Stimulated activated CD4-positive, alpha-beta T cell treated with anti-CD3 and anti-CD28 coated beads, Interleukin-1b, Interleukin-23, amount 100 ng/mL, for 24 hours (primary cell): Measurements from ENCODE around the gene B9D2.
A peak's percentile ranks its signal among the peaks of the same experiment; 100 is the strongest.
"Not testable (repeated sequence)": the region's sequence is repeated elsewhere in the genome, so short reads cannot be mapped to it uniquely, and the experiment has no call there.

Experiments
- DNase-seq, 4 experiments: peaks; one replicate each; pipeline ENCODE4 v3.0.0-alpha.2; 2020; ENCODE audit warnings: low read depth in 4 of 4, low spot score in 1 of 4

B9D2 gene, protein sequence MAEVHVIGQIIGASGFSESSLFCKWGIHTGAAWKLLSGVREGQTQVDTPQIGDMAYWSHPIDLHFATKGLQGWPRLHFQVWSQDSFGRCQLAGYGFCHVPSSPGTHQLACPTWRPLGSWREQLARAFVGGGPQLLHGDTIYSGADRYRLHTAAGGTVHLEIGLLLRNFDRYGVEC

GRCh38 chr19:41363753-41364523 is at the start of gene B9D2:
Gene B9D2 (minus strand): TSS chr19:41364149. CDS start chr19:41363519, 630 bp downstream.
- DNase-seq, result peak; percentile 91 to 97 (median 94)

GRCh38 chr19:41412953-41413352 is 49.0 kb upstream of the B9D2 start:
- no peak for DNase-seq

DNA sequence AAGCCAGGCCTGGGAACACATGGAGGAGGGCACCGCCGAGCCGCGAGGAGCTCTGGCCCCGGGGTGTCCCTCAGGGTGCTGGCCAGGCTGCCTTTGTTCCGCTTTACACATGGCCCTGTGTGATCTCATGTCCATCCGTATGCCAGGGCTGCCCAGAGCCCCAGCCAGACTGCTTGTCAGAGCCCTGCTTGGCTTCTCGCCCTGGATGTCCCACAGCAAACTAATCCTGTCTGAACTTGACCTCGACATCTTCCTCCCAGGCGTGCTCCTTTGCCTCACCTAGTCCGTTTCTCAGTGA is 48.0 kb upstream of the B9D2 start:
- no peak for DNase-seq

GRCh38 chr19:41411100-41411967 is 47.4 kb upstream of the B9D2 start:
- no peak for DNase-seq

- no peak for DNase-seq
These were observed 46.5 kb upstream of the B9D2 start for GRCh38 chr19:41410336-41411054.

DNA sequence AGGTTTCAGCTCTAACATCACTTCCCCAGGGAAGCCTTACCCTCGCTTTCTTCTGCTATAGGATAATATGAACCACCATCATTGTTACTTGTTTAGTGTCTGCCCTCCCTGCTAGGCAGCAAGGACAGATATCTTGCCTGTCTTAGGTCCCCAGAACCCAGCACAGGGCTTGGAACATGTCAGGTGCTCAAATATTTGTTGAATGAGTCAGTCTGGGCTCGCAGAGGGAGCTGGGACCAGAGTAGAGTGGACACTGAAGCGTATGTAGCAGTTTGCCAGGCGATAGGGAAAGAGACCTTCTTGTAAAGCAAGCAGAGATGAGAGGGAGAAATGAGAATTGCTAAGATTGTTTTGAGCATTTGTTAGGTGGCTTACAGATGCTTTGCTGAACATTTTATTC is 45.3 kb upstream of the B9D2 start:
- DNase-seq, result no peak

DNA sequence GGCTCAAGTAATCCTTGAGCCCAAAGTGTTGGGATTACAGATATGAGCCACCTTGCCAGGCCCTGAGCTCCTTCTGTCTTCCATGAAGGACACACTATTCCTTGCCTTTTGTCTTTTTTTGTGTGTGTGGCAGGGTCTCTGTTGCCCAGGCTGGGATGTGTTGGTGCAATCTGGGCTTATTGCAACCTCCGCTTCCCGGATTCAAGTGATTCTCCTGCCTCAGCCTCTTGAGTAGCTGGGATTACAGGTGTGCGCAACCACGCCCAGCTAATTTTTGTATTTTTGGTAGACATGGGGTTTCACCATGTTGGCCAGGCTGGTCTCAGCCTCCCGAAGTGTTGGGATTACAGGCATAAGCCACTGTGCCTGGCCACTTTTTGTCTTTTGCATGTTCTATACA is 44.9 kb upstream of the B9D2 start:
- not testable (repeated sequence) for DNase-seq

DNA sequence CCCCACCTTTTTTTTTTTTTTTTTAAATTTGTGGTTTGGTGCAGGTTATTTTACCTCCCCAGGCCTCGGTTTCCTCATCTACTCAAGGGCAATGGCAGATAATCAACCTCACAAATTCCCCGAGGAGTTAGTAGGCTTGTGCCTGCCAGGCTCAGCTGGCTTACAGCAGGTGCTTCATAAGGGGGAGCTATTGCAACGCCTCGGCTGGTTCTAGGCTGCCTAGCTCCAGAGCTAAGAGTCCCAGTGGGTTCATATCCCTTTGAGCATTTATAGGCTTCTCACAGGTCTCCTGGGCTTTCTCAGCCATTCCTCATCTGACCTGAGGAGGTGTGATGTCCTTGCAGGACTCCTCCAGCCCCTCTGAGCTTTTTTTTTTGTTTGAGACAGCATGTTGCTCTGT is 44.3 kb upstream of the B9D2 start:
- DNase-seq, result no peak

DNA sequence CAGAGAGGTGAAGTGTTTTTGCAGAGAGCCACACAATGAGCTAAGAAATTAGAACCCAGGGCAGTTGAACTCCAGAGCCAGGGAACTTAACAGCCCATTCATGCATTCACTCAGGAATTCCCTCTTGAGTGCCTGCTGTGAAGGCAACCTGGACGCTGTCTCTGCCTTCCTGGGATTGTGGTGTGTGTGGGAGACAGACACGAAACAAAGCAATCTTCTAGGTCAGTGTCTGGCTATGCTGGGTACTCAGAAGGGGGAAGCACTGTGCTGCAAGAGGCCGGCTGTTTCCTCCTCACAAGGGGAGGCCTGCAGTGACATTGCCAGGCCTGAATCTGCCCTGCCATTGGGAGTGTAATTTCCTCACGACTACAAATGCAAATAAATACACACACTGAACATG is 43.3 kb upstream of the B9D2 start:
- DNase-seq, result no peak

DNA sequence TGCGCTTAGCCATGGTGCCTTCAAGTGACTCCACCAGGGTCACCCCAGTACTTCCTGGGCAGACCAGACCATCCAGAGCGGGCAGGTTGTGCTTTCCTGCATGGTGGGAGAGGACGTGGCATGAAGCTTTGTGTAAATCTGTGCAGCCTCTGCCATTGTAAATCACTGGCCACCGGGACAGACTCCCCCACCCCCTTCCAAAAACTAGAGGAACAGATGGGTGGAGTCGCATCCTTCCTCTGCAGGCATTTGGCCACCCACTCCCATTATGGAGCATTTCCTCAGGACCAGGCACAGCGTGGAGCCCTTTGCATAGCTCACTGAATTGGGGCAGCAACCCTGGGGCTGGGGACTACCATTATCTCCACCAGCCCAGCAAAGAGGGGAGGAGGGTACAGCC is 41.8 kb upstream of the B9D2 start:
- no peak for DNase-seq

- DNase-seq, result no peak
These were observed 39.4 kb upstream of the B9D2 start for GRCh38 chr19:41403181-41403970.

- no peak for DNase-seq
These were observed 38.1 kb upstream of the B9D2 start for GRCh38 chr19:41402010-41402409.

- no peak for DNase-seq
These were observed 37.5 kb upstream of the B9D2 start for GRCh38 chr19:41401483-41401882.

GRCh38 chr19:41399525-41399924 is 35.6 kb upstream of the B9D2 start:
- no peak for DNase-seq

DNA sequence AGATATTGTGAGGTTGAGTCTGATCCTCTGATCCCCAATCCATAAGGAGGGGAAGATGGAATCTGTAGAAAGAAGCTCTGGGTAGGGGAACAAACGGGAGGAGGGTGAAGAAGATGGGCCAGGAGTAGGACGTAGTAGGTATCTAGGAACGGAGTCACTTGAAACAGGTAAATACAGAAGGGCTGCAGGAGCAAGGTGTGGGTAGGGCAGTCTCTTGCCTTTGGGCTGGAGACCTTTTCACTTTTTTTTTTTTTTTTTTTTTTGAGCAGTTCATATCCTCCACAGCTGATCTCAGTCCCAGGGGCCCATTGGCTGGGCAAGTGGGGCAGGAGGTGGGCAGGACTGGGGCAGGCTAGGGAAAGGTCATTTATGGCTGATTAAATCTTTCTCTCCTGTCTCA is 35.1 kb upstream of the B9D2 start:
- DNase-seq, result no peak

- DNase-seq, result no peak
These were observed 34.6 kb upstream of the B9D2 start for GRCh38 chr19:41398598-41398997.

DNA sequence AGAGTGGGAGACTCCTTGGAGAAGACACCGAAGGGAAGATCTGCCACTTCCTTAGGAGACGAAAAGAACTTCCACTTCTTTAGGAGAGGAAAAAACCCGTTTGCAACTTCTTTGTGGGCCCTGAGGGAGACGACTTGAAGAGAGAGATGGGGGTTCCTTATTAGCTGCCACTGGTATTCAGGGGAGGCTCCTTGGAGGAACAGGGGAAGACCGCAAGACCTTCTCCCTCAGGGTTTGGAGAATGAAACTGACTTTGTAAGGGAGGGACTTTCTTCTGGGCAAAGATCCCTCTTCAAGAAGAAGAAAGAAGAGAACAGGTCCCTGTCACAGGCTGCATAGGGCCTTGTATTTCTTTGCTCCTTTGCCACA is 34.1 kb upstream of the B9D2 start:
- no peak for DNase-seq

- peak; percentile 95 to 99 (median 96) for DNase-seq
These were observed 33.4 kb upstream of the B9D2 start, which contains the start of the genes BCKDHA and EXOSC5 for GRCh38 chr19:41397086-41398049. Gene BCKDHA (plus strand): TSS chr19:41397818. CDS start chr19:41397828, 10 bp downstream. Gene EXOSC5 (minus strand): TSS chr19:41397359. CDS start chr19:41397328, 31 bp downstream.

- DNase-seq, result no peak
These were observed 31.4 kb upstream of the B9D2 start for GRCh38 chr19:41395355-41395754.
